K562 (cell line): Measurements from ENCODE around the gene NINJ2. TPM values are rescaled to one million over a fixed set of nuclear protein-coding genes. Genes with fewer than 3 reads are reported as not detected.

Experiments used
- CBX3 ChIP-seq, 2 experiments: IDR thresholded peaks; 1 replicate in 1 of 2; 2 replicates in 1 of 2; pipeline ENCODE4 v1.6.1; 2012; ENCODE audit warnings: inconsistent platforms in 2 of 2, low read length in 2 of 2, borderline replicate concordance in 1 of 2, control low read depth in 1 of 2
- CREB1 ChIP-seq, 2 experiments: sonication (generic) in 1 of 2; formaldehyde crosslinking in 1 of 2; IDR thresholded peaks; 2 replicates each; pipeline versions ENCODE4 v1.6.1 to v1.8.0; 2012 to 2022; ENCODE audit warnings: inconsistent platforms in 1 of 2, mild to moderate bottlenecking in 1 of 2, missing genetic modification reagents in 1 of 2, moderate library complexity in 1 of 2
- ELF4 ChIP-seq: fragments of 450-650 bp; formaldehyde crosslinking; IDR thresholded peaks from 2 replicates; pipeline ENCODE4 v1.4.0; 2022; ENCODE audit warnings: missing genetic modification characterization
- GTF2E2 ChIP-seq: fragments of 200-800 bp; sonication (Bioruptor generic); IDR thresholded peaks from 2 replicates; pipeline ENCODE4 v1.6.1; 2016; ENCODE audit warnings: missing genetic modification characterization, missing compliant biosample characterization
- KLF16 ChIP-seq: IDR thresholded peaks from 2 replicates; pipeline ENCODE4 v1.6.1; 2016; ENCODE audit warnings: antibody characterized with exemption
- KLF6 ChIP-seq: fragments of 250-450 bp; sonication (Bioruptor Pico); IDR thresholded peaks from 2 replicates; pipeline ENCODE4 v1.4.0; 2020; ENCODE audit warnings: mild to moderate bottlenecking, moderate library complexity, borderline replicate concordance
- MAFF ChIP-seq: IDR thresholded peaks from 2 replicates; pipeline ENCODE4 v1.6.1; 2012; ENCODE audit warnings: low read length, improper control_type of control experiment
- MEIS2 ChIP-seq: fragments of 450-650 bp; IDR thresholded peaks from 2 replicates; pipeline ENCODE4 v1.6.1; 2014; ENCODE audit warnings: mild to moderate bottlenecking; ENCODE audit not compliant: partially characterized antibody
- MLLT1 ChIP-seq, 2 experiments: fragments of 450-650 bp; IDR thresholded peaks; 2 replicates each; pipeline ENCODE4 v1.6.1; 2016
- MTA2 ChIP-seq: fragments of 450-650 bp; IDR thresholded peaks from 2 replicates; pipeline ENCODE4 v1.6.1; 2016; ENCODE audit warnings: low read depth
- MYBL2 ChIP-seq, 2 experiments: fragments of 450-650 bp in 1 of 2; sonication (generic) in 1 of 2; formaldehyde crosslinking in 1 of 2; IDR thresholded peaks; 2 replicates each; pipeline versions ENCODE4 v1.6.1 to v1.8.1; 2017 to 2022; ENCODE audit warnings: borderline replicate concordance in 1 of 2, inconsistent platforms in 1 of 2, low read depth in 1 of 2, mild to moderate bottlenecking in 1 of 2, missing genetic modification reagents in 1 of 2, moderate library complexity in 1 of 2
- NCOA4 ChIP-seq: fragments of 450-650 bp; IDR thresholded peaks from 2 replicates; pipeline ENCODE4 v1.6.1; 2018; ENCODE audit warnings: mild to moderate bottlenecking; ENCODE audit not compliant: partially characterized antibody
- NR2C2 ChIP-seq, 2 experiments: fragments of 200-800 bp in 1 of 2; sonication (Bioruptor generic) in 1 of 2; sonication (generic) in 1 of 2; formaldehyde crosslinking in 1 of 2; IDR thresholded peaks; 2 replicates each; pipeline versions ENCODE4 v1.6.1 to v1.8.0; 2016 to 2022; ENCODE audit warnings: mild to moderate bottlenecking in 1 of 2, missing compliant biosample characterization in 1 of 2, missing genetic modification characterization in 1 of 2, missing genetic modification reagents in 1 of 2
- PHTF2 ChIP-seq: fragments of 250-450 bp; sonication (Bioruptor Pico); IDR thresholded peaks from 2 replicates; pipeline ENCODE4 v1.5.0; 2021; ENCODE audit warnings: mild to moderate bottlenecking
- POU5F1 ChIP-seq: fragments of 150-350 bp; IDR thresholded peaks from 2 replicates; pipeline ENCODE4 v1.6.1; 2014; ENCODE audit warnings: borderline replicate concordance, low read length, low read depth, mild to moderate bottlenecking; ENCODE audit not compliant: partially characterized antibody
- PTTG1 ChIP-seq: fragments of 450-650 bp; IDR thresholded peaks from 2 replicates; pipeline ENCODE4 v1.6.1; 2016; ENCODE audit warnings: low read depth, mild to moderate bottlenecking, missing genetic modification characterization, missing compliant biosample characterization
- PURB ChIP-seq: sonication (generic); formaldehyde crosslinking; IDR thresholded peaks from 2 replicates; pipeline ENCODE4 v1.9.0; 2021; ENCODE audit warnings: low read depth, mild to moderate bottlenecking, missing genetic modification reagents
- SRSF7 ChIP-seq: fragments of 200-400 bp; formaldehyde crosslinking; optimal IDR thresholded peaks from 2 replicates; pipeline ENCODE3; 2017; ENCODE audit warnings: mild to moderate bottlenecking, low read depth, low read length
- STAG1 ChIP-seq: sonication (generic); formaldehyde crosslinking; IDR thresholded peaks from 2 replicates; pipeline ENCODE4 v1.5.0; 2020; ENCODE audit warnings: missing genetic modification reagents, borderline replicate concordance
- ZBTB11 ChIP-seq, 3 experiments: fragments of 200-800 bp in 1 of 3; fragments of 250-450 bp in 1 of 3; fragments of 450-650 bp in 1 of 3; sonication (Bioruptor Pico) in 1 of 3; sonication (Bioruptor generic) in 1 of 3; formaldehyde crosslinking in 1 of 3; IDR thresholded peaks; 2 replicates each; pipeline versions ENCODE4 v1.6.1 to v1.8.0; 2016 to 2022; ENCODE audit warnings: mild to moderate bottlenecking in 2 of 3, missing genetic modification characterization in 2 of 3, missing compliant biosample characterization in 1 of 3, moderate library complexity in 1 of 3
- ZNF174 ChIP-seq: fragments of 250-450 bp; sonication (Bioruptor Pico); IDR thresholded peaks from 2 replicates; pipeline ENCODE4 v1.4.0; 2020; ENCODE audit warnings: mild to moderate bottlenecking
- ZNF589 ChIP-seq: fragments of 200-800 bp; sonication (Bioruptor generic); IDR thresholded peaks from 2 replicates; pipeline ENCODE4 v1.6.1; 2016; ENCODE audit warnings: low read depth, missing genetic modification characterization, missing compliant biosample characterization
- ZNF699 ChIP-seq: fragments of 250-450 bp; sonication (Bioruptor Pico); IDR thresholded peaks from 2 replicates; pipeline ENCODE4 v1.8.0; 2021; ENCODE audit warnings: mild to moderate bottlenecking, moderate library complexity; ENCODE audit not compliant: insufficient replicate concordance
- polyA plus RNA-seq, 8 experiments: library from polyadenylated mRNA; depleted of rRNA in 4 of 8; stranded (reverse) in 5 of 8; unstranded in 3 of 8; fragments of >200 nt; fragmentation: Nextera tagmentation in 2 of 8; fragmentation: Illumina TruSeq in 1 of 8; extraction: Ambion mirVana in 2 of 8; extraction: Trizol in 1 of 8; gene quantifications; 2 replicates each; pipeline versions ENCODE4 v1.2.1 to v1.2.3, GENCODE V29; 2011 to 2014; ENCODE audit warnings: inconsistent platforms in 1 of 8, missing spikeins in 1 of 8
- total RNA-seq, 7 experiments: library from RNA; depleted of rRNA in 6 of 7; stranded (reverse); fragments of >200 nt in 6 of 7; fragmentation: Illumina TruSeq in 2 of 7; extraction: Trizol in 2 of 7; gene quantifications; 2 replicates each; pipeline versions ENCODE4 v1.2.1 to v1.2.3, GENCODE V29; 2011 to 2021; ENCODE audit warnings: low replicate concordance in 1 of 7

Gene NINJ2
- total and polyA plus RNA-seq, 9 of the 15 experiments (the other 6 are each of a cell fraction or from before 2014, with no cell fraction given): 2.6 to 16.0 (median 4.5) TPM

GRCh38 chr12:592024-592505 is 71.2 kb downstream of the NINJ2 start (continued):
- TF ChIP-seq MLLT1 (IDR thresholded peaks at IDR 0.05): no peak
- no peak for TF ChIP-seq CBX3 (IDR thresholded peaks at IDR 0.05; ENCODE audit: borderline replicate concordance in 1 of 2, low read length in 2 of 2)
- TF ChIP-seq ELF4 (CRISPR knock-in tag): no peak
- no peak for TF ChIP-seq ZNF699 (CRISPR knock-in tag)
- no peak; the same call in 1 of the 2 replicates for TF ChIP-seq CREB1 (IDR thresholded peaks at IDR 0.05)
- TF ChIP-seq CREB1 (CRISPR knock-in tag; IDR thresholded peaks at IDR 0.05): no peak
- no peak for TF ChIP-seq KLF16
- no peak for TF ChIP-seq MAFF
- no peak for TF ChIP-seq PHTF2 (CRISPR knock-in tag)
- TF ChIP-seq PTTG1: no peak
- no peak for TF ChIP-seq GTF2E2 (tag)
- TF ChIP-seq NR2C2 (CRISPR knock-in tag; IDR thresholded peaks at IDR 0.05): no peak
- peak; percentile 45; the same call in 1 of the 2 replicates for TF ChIP-seq NR2C2 (tag; IDR thresholded peaks at IDR 0.05)
- no peak for TF ChIP-seq NCOA4
- 0 out of 6 replicates have a peak, but pooled peaks of 1 of the 3 experiments have one; percentile 4 for TF ChIP-seq ZBTB11 (CRISPR knock-in tag; IDR thresholded peaks at IDR 0.05)
- TF ChIP-seq MTA2: 0 out of 2 replicates have a peak, but pooled peaks have one; percentile 21
- TF ChIP-seq ZNF174 (CRISPR knock-in tag): no peak
- TF ChIP-seq ZNF589 (CRISPR knock-in tag): no peak; the same call in 1 of the 2 replicates
- no peak for TF ChIP-seq KLF6 (CRISPR knock-in tag)
- no peak for TF ChIP-seq MYBL2 (IDR thresholded peaks at IDR 0.05; ENCODE audit: low read depth)
- TF ChIP-seq MYBL2 (CRISPR knock-in tag; IDR thresholded peaks at IDR 0.05; ENCODE audit: borderline replicate concordance): no peak
- TF ChIP-seq PURB (CRISPR knock-in tag): no peak
- TF ChIP-seq STAG1 (CRISPR knock-in tag): no peak
- peak; percentile 47 for TF ChIP-seq MEIS2
- TF ChIP-seq POU5F1: no peak
- TF ChIP-seq SRSF7: no peak
